GM21447 (cell line): ENCODE data around the gene DCUN1D5.

Experiments
- ATAC-seq: cut with Tn5 transposase; IDR thresholded peaks from one replicate; pipeline ENCODE4 v1.9.1; 2021; ENCODE audit not compliant: unreplicated experiment

Gene DCUN1D5

GRCh38 chr11:103055221-103055890 lies 36.6 kb downstream of the DCUN1D5 start:
- peak; percentile 47 for ATAC-seq

DNA sequence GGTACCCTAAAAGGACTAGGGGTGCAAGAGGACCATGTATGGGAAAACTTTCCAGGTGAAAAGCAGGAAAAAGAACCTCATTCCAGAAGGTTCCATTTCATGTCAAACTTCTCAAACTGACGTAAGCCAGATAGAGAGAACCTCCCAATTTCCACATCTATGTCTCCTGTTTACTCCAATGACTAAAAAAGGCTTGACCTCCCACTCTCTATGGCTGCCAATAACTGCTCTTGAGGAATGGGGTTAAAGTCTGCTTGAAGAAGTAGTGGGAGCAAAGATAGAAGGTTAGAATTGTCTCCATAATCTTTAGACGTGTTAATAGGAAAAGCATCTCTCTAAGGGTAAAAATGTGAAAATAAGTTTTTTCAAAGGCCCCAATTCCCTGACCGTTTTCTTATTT lies 38.0 kb downstream of the DCUN1D5 start:
- no peak for ATAC-seq

GRCh38 chr11:103051981-103052380 lies 40.0 kb downstream of the DCUN1D5 start:
- ATAC-seq = no peak

DNA sequence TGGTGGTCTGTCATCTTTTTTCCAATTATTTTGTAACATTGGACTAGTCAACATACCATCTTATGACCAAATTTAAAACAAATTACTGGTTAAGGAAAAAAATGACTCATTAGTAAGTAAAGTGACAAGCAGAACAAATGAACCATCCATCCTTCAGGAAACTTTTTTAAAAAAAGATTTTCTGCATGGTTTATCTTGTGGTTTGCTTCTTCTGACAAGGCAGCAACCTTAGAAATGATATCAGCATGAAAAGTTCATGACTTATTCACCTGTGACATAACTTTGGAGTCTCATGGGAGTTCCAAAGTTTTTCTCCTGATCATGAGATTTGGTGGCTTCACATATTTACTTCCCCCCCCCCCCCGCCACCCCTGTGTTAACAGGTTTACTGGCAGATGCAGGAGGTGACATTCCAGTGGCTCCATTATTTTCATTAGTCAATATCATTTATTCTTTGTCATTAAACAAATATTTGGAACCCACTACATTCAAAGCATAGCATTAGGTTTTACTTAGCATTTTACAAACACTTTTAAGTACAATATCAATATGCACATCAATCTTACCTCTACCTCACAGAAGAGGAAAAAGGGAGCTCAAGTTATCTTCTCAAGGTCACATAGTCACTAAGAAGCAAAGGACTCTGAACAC lies 40.7 kb downstream of the DCUN1D5 start:
- no peak for ATAC-seq

GRCh38 chr11:103050351-103050750 lies 41.6 kb downstream of the DCUN1D5 start:
- ATAC-seq = no peak

DNA sequence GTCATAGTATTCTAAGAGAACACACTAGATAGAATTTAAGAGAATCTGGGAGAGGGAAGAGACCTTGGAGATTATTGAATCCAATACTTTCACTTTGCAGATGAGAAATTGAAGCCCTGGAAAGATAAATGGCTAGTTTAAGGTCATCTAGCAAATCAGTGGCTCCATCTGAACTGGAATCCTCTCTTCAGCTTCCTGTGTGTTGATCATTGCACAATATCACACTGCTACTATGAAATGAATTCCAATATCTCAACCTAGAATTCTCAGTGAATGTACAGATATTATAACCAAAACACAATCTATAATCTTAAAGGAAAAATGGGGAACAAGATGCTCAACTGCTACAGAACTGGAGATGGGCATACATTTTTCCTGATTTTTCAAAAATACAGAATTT lies 44.1 kb downstream of the DCUN1D5 start:
- ATAC-seq = no peak

GRCh38 chr11:103043826-103044678 lies 47.9 kb downstream of the DCUN1D5 start:
- no peak for ATAC-seq

GRCh38 chr11:103042161-103042560 lies 49.8 kb downstream of the DCUN1D5 start:
- no peak for ATAC-seq

DNA sequence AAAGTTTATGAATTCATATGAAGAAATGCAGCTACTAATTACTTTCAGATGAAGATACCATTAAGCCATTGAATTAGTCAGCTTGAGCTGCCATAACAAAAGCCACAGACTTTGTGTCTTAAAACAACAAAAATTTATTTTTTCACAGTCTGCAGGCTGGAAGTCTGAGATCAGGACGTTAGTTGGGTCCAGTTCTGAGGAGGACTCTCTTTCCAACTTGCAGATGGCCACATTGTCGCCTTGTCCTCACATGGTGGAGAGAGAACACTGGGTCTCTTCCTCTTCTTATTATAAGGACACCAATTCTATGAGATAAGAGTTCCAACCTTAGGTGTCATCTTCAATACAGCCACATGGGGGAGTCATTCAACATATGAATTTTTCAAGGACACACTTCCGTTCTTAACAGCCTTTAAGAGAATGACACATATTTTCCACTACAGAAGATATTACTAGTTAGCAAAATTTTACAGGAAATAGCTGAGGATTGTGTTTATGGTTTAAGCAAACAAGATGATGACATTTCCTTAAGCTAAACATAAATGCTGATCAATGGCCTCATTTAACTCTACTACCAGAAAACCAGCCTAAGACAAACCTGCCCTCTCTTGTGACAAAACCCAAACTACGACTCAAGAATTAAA lies 56.0 kb downstream of the DCUN1D5 start:
- ATAC-seq = peak; percentile 97

GRCh38 chr11:103035216-103035615 lies 56.7 kb downstream of the DCUN1D5 start:
- no peak for ATAC-seq

GRCh38 chr11:103031834-103032233 lies 60.1 kb downstream of the DCUN1D5 start:
- ATAC-seq = no peak

DNA sequence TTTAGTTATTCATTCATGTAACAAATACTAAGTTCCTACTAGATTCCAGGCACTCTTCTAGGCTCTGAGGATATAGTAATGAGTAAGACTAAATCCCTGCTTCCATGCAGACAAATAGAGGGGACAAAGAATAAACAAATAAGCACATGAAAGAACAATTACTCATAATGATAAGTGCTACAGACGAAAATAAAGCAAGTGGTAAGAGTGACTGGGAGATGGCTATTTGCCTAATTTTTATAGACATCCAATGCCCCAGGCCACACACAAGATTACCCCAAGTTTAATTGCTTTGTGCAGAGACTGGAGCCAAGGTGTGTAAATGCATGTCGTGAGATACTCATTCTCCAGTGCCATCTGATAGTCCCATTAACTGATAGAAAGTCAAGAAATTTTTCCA lies 62.6 kb downstream of the DCUN1D5 start:
- no peak for ATAC-seq

GRCh38 chr11:103028304-103029020 lies 63.5 kb downstream of the DCUN1D5 start:
- ATAC-seq = peak; percentile 97

DNA sequence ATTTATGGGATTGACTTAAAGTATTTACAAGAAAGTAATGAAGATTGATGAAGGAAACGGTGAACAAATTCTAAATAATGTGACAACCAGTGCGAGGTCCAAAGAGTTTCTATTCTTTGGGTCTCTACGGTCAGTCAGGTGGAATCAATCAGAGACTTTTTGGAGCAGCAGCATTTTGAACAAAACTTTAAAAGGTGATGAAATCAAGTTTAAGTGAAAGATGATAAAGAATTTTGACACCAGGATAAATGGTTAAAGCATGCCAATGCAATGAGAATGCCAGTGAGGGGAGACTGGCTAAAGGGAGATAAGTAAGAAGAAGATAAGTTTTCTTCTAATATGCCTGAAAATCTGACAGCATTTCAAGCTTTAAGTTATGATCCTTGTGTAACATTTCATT lies 67.9 kb downstream of the DCUN1D5 start:
- ATAC-seq = no peak

GRCh38 chr11:103016031-103016430 lies 75.9 kb downstream of the DCUN1D5 start:
- no peak for ATAC-seq

GRCh38 chr11:103013421-103013820 lies 78.5 kb downstream of the DCUN1D5 start:
- ATAC-seq = no peak
